Neutrophil (primary cell): ENCODE results near the gene G6PD.
A peak's percentile ranks its signal among the peaks of the same experiment; 100 is the strongest.
"Not testable (repeated sequence)": the region's sequence is repeated elsewhere in the genome, so short reads cannot be mapped to it uniquely, and the experiment has no call there.

Experiments used
- H3K27ac ChIP-seq: fragments of 200-600 bp; sonication (generic); 2 replicates; pipeline ENCODE4 v1.5.1; 2016; ENCODE audit warnings: mild to moderate bottlenecking, moderate library complexity
- H3K27me3 ChIP-seq: fragments of 200-600 bp; sonication (generic); 2 replicates; pipeline ENCODE4 v1.6.0; 2016; ENCODE audit warnings: mild to moderate bottlenecking
- H3K36me3 ChIP-seq: fragments of 200-600 bp; sonication (generic); 2 replicates; pipeline ENCODE4 v1.5.1; 2017
- H3K4me1 ChIP-seq, 2 experiments: fragments of 200-600 bp in 1 of 2; sonication (generic) in 1 of 2; 1 replicate in 1 of 2; 2 replicates in 1 of 2; pipeline versions ENCODE4 v1.5.1 to v1.6.1; 2013 to 2016; ENCODE audit warnings: low read depth in 1 of 2, low read length in 1 of 2, mild to moderate bottlenecking in 1 of 2, moderate library complexity in 1 of 2; ENCODE audit not compliant: control insufficient read depth in 1 of 2, insufficient read depth in 1 of 2
- H3K4me3 ChIP-seq, 2 experiments: fragments of 200-600 bp in 1 of 2; sonication (generic) in 1 of 2; 1 replicate in 1 of 2; 2 replicates in 1 of 2; pipeline ENCODE4 v1.5.1; 2013 to 2016; ENCODE audit warnings: low read depth in 1 of 2, low read length in 1 of 2, mild to moderate bottlenecking in 1 of 2, moderate library complexity in 1 of 2
- H3K9me3 ChIP-seq: fragments of 200-600 bp; sonication (generic); 2 replicates; pipeline ENCODE4 v1.5.1; 2016
- CTCF ChIP-seq: fragments of 200-600 bp; sonication (generic); IDR thresholded peaks from 2 replicates; pipeline ENCODE4 v1.5.1; 2016; ENCODE audit warnings: antibody characterized with exemption

Gene G6PD

GRCh38 chrX:154541589-154541895 is 5.1 kb downstream of the G6PD start:
- Histone ChIP-seq H3K4me1 (peaks cover 53 to 88% of the 10 kb centered on the region in 2 experiments), H3K4me3 (peak overlapping the region; percentile 77 to 80), H3K36me3 (peaks cover 13% of the 10 kb centered on the region), H3K27me3 (no peaks in the 10 kb centered on the region), H3K9me3 (no peaks in the 10 kb centered on the region), H3K27ac (peak overlapping the region; percentile 100)
- no peak for TF ChIP-seq CTCF

GRCh38 chrX:154540897-154541535 is 5.6 kb downstream of the G6PD start:
- no peaks in the 10 kb centered on the region for H3K27me3 ChIP-seq
- peaks cover 14% of the 10 kb centered on the region for H3K36me3 ChIP-seq
- TF ChIP-seq CTCF = no peak
- peaks cover 52 to 83% of the 10 kb centered on the region in 2 experiments for H3K4me1 ChIP-seq
- peak overlapping the region; percentile 100 for H3K27ac ChIP-seq
- H3K9me3 ChIP-seq = no peaks in the 10 kb centered on the region
- H3K4me3 ChIP-seq = peak overlapping the region; percentile 77 to 80

GRCh38 chrX:154540365-154540764 is 6.3 kb downstream of the G6PD start:
- peaks cover 52 to 78% of the 10 kb centered on the region in 2 experiments for H3K4me1 ChIP-seq

GRCh38 chrX:154539077-154539476 is 7.6 kb downstream of the G6PD start:
- Histone ChIP-seq H3K4me3 (no peak overlapping the region), H3K4me1 (peaks cover 50 to 77% of the 10 kb centered on the region in 2 experiments), H3K9me3 (no peaks in the 10 kb centered on the region), H3K27me3 (no peaks in the 10 kb centered on the region), H3K36me3 (peaks cover 21% of the 10 kb centered on the region), H3K27ac (peak overlapping the region; percentile 100)
- TF ChIP-seq CTCF = no peak

More at GRCh38 chrX:154540365-154540764, 6.3 kb downstream of the G6PD start:
- H3K27me3 ChIP-seq, H3K9me3 ChIP-seq: not testable (repeated sequence)
- Histone ChIP-seq H3K4me3 (peak overlapping the region in 1 of 2 experiments; percentile 14), H3K36me3 (peaks cover 20% of the 10 kb centered on the region), H3K27ac (peak overlapping the region; percentile 100)

GRCh38 chrX:154535892-154536291 is 10.8 kb downstream of the G6PD start:
- H3K27me3 ChIP-seq = no peaks in the 10 kb centered on the region
- H3K4me3 ChIP-seq = no peak overlapping the region
- H3K36me3 ChIP-seq = peaks cover 53% of the 10 kb centered on the region
- peak overlapping the region; percentile 76 for H3K27ac ChIP-seq
- no peaks in the 10 kb centered on the region for H3K9me3 ChIP-seq
- TF ChIP-seq CTCF = no peak
- H3K4me1 ChIP-seq = peaks cover 38 to 47% of the 10 kb centered on the region in 2 experiments

GRCh38 chrX:154534526-154535322 is 11.9 kb downstream of the G6PD start:
- no peak overlapping the region for H3K4me3 ChIP-seq
- no peaks in the 10 kb centered on the region for H3K9me3 ChIP-seq
- no peaks in the 10 kb centered on the region for H3K27me3 ChIP-seq
- TF ChIP-seq CTCF = peak; percentile 98
- peak overlapping the region; percentile 76 for H3K27ac ChIP-seq
- peaks cover 26 to 35% of the 10 kb centered on the region in 2 experiments for H3K4me1 ChIP-seq
- peaks cover 62% of the 10 kb centered on the region for H3K36me3 ChIP-seq
